ENCODE measurements around the gene SRGAP1.

Gene SRGAP1

GRCh38 chr12:63968673-63969072 lies 124.2 kb downstream of the SRGAP1 start:
- H3K9me3 Mint-ChIP-seq: no peaks in the 10 kb centered on the region
- TF ChIP-seq, protein P1, sequence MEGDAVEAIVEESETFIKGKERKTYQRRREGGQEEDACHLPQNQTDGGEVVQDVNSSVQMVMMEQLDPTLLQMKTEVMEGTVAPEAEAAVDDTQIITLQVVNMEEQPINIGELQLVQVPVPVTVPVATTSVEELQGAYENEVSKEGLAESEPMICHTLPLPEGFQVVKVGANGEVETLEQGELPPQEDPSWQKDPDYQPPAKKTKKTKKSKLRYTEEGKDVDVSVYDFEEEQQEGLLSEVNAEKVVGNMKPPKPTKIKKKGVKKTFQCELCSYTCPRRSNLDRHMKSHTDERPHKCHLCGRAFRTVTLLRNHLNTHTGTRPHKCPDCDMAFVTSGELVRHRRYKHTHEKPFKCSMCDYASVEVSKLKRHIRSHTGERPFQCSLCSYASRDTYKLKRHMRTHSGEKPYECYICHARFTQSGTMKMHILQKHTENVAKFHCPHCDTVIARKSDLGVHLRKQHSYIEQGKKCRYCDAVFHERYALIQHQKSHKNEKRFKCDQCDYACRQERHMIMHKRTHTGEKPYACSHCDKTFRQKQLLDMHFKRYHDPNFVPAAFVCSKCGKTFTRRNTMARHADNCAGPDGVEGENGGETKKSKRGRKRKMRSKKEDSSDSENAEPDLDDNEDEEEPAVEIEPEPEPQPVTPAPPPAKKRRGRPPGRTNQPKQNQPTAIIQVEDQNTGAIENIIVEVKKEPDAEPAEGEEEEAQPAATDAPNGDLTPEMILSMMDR (IDR thresholded peaks at IDR 0.05; ENCODE audit: unreplicated experiment in 3 of 3): no peak
- peaks cover 34% of the 10 kb centered on the region for H3K4me1 Mint-ChIP-seq
- peaks cover 5% of the 10 kb centered on the region for H3K36me3 Mint-ChIP-seq (ENCODE audit: low read depth)
- H3K27ac Mint-ChIP-seq: peak overlapping the region; percentile 34 to 54 (median 43)
- no peak overlapping the region for H3K4me3 Mint-ChIP-seq
- no peaks in the 10 kb centered on the region for H3K27me3 Mint-ChIP-seq (ENCODE audit: low read depth)

- H3K9me3 Mint-ChIP-seq: no peaks in the 10 kb centered on the region
- H3K27me3 Mint-ChIP-seq (ENCODE audit: low read depth): no peaks in the 10 kb centered on the region
- H3K27ac Mint-ChIP-seq: no peak overlapping the region
- H3K4me1 Mint-ChIP-seq: peaks cover 34% of the 10 kb centered on the region
- H3K4me3 Mint-ChIP-seq: no peak overlapping the region
- TF ChIP-seq, protein P1 (IDR thresholded peaks at IDR 0.05; ENCODE audit: unreplicated experiment in 3 of 3): no peak
- H3K36me3 Mint-ChIP-seq (ENCODE audit: low read depth): no peaks in the 10 kb centered on the region
These were observed 132.4 kb downstream of the SRGAP1 start for GRCh38 chr12:63976902-63977395.

DNA sequence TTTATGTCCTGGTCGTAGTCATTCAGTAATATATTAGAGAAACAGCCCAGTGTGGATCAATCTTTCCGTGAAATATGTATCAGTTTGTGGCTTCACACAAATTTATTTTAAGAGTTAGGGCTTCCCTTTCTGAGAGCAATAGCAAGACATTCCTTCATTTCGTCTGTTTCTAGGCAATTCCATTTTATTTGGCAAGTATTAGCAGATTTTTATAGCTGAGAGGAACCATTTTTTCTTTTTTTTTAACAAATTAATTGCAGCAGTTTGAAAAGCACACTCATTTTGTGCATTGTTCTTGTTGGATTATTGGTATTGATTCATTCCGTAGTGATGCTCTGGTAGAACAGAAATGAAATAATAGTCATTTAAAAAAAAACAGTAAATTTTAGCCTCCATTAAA lies 132.9 kb downstream of the SRGAP1 start:
- H3K27me3 Mint-ChIP-seq (ENCODE audit: low read depth): no peaks in the 10 kb centered on the region
- no peaks in the 10 kb centered on the region for H3K36me3 Mint-ChIP-seq (ENCODE audit: low read depth)
- H3K27ac Mint-ChIP-seq: no peak overlapping the region
- H3K4me3 Mint-ChIP-seq: no peak overlapping the region
- TF ChIP-seq, protein P1 (IDR thresholded peaks at IDR 0.05; ENCODE audit: unreplicated experiment in 3 of 3): no peak
- H3K4me1 Mint-ChIP-seq: peaks cover 33% of the 10 kb centered on the region
- no peaks in the 10 kb centered on the region for H3K9me3 Mint-ChIP-seq

DNA sequence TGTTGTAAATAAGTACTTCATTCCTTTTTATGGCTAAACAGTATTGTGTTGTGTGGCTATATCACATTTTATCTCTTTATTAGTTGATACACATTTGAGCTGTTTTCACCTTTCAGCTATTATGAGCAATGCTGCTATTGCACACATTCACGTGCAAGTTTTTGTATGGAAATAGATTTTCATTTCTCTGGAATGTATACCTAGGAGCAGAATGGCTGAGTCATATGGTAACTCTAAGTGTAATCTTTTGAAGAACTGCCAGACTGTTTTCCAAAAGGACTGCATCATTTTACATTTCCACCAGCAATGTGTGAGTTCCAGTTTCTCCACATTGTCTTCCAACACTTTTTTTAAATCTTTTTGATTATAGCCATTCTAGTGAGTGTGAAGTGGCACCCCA lies 134.0 kb downstream of the SRGAP1 start:
- no peaks in the 10 kb centered on the region for H3K27me3 Mint-ChIP-seq (ENCODE audit: low read depth)
- peaks cover 40% of the 10 kb centered on the region for H3K4me1 Mint-ChIP-seq
- TF ChIP-seq, protein P1 (IDR thresholded peaks at IDR 0.05; ENCODE audit: unreplicated experiment in 3 of 3): no peak
- no peaks in the 10 kb centered on the region for H3K9me3 Mint-ChIP-seq
- no peak overlapping the region for H3K27ac Mint-ChIP-seq
- H3K36me3 Mint-ChIP-seq (ENCODE audit: low read depth): no peaks in the 10 kb centered on the region
- no peak overlapping the region for H3K4me3 Mint-ChIP-seq

DNA sequence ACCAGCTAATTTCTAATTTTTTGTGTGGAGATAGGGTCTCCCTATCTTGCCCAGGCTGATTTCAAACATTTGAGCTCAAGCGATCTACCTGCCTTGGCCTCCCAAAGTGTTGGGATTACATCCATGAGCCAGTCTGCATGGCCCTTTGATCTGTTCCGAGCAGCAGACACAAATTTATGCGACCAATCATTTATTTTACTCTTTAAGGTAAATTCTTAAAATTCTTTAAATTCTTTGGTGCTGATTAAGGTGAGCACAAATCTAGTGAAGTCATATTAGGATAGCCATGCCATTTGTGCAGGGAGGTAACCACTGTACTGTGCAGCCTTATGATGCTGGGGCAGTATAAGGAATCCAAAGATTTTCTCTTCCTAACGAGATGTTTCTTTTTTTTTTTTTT lies 135.7 kb downstream of the SRGAP1 start:
- Mint-ChIP-seq H3K9me3 (no peaks in the 10 kb centered on the region), H3K4me1 (peaks cover 35% of the 10 kb centered on the region), H3K4me3 (no peak overlapping the region), H3K27me3 (ENCODE audit: low read depth) (no peaks in the 10 kb centered on the region), H3K36me3 (ENCODE audit: low read depth) (peaks cover 5% of the 10 kb centered on the region), H3K27ac (no peak overlapping the region)
- TF ChIP-seq, protein P1 (IDR thresholded peaks at IDR 0.05; ENCODE audit: unreplicated experiment in 3 of 3): no peak

GRCh38 chr12:63981343-63981742 lies 136.8 kb downstream of the SRGAP1 start:
- H3K4me1 Mint-ChIP-seq: peaks cover 39% of the 10 kb centered on the region
- H3K36me3 Mint-ChIP-seq (ENCODE audit: low read depth): peaks cover 13% of the 10 kb centered on the region
- H3K27me3 Mint-ChIP-seq (ENCODE audit: low read depth): no peaks in the 10 kb centered on the region
- TF ChIP-seq, protein P1 (IDR thresholded peaks at IDR 0.05; ENCODE audit: unreplicated experiment in 3 of 3): no peak
- peak overlapping the region; percentile 11 to 72 (median 61) for H3K27ac Mint-ChIP-seq
- no peak overlapping the region for H3K4me3 Mint-ChIP-seq
- no peaks in the 10 kb centered on the region for H3K9me3 Mint-ChIP-seq

All from nephron (organoid).